Measurements from ENCODE around the gene GALNT15.

GALNT15 gene

DNA sequence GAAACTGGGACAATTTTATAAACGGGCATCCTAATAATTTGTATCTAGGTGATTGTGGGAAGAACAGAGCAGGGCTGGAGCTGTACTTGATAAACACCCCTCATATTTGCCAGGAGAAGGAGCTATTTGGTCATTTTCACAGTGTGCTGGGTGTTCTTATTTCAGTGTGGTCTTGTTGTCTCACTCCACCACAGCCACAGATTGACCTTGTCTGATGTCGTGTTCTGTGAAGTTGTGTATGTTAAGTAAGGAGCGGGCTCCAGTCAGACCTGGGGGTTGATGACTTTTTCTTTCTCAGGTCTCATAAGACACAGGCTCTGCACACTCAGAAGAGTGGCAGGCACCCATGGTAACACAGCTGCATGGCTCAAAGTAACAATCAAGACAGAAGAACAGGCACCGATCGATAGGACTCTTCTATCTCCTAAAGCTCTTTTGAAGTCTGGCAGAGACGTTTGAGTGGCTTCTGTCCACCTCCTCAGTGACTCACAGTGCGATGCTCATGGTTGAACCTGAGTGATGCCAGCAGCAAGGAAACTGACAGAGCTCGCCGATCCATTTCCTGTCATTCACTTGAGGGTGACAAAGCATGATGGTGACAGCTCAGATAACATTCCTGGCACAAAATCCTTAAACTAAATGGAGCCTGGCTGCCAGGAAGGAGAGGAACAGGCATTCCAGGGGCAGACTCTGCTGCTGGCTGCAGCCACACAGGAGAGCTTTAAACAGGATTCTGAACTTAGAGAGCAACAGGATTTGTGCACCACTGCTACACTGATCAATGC, 69.4 kb downstream of the GALNT15 start:
- Histone ChIP-seq H3K4me3 (ENCODE audit: low read depth, low read length) (no peak overlapping the region), H3K27ac (ENCODE audit: low read depth, low read length) (no peak overlapping the region), H3K36me3 (ENCODE audit: control insufficient read depth, insufficient read depth, low read length) (no peaks in the 10 kb centered on the region), H3K9me3 (ENCODE audit: control insufficient read depth, insufficient read depth, low read length) (no peaks in the 10 kb centered on the region), H3K4me1 (ENCODE audit: control insufficient read depth, insufficient read depth, low read length) (no peaks in the 10 kb centered on the region), H3K27me3 (ENCODE audit: control insufficient read depth, insufficient read depth, low read length) (no peaks in the 10 kb centered on the region), H3K9ac (ENCODE audit: low read depth, low read length) (no peak overlapping the region)

DNA sequence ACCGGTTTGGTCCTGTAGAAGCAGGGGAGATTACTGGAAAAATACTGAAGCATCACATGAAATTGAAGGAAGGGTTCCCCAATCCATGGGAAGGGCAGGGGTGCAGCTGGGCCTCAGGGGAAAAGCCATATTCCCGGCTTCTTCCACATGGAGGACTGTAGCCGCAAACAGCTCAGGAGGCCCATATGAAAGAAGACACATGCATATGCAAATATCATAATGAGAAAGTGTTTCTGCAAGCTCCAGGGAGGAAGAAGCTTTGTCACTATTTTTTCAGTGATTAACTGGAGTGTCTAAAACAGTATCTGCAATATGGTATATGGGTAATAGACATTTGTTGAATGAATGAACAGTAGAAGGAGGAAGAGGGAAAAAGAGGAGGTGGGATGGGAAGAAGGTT, 71.1 kb downstream of the GALNT15 start:
- Histone ChIP-seq H3K27me3 (ENCODE audit: control insufficient read depth, insufficient read depth, low read length) (no peaks in the 10 kb centered on the region), H3K4me1 (ENCODE audit: control insufficient read depth, insufficient read depth, low read length) (no peaks in the 10 kb centered on the region), H3K9ac (ENCODE audit: low read depth, low read length) (no peak overlapping the region), H3K4me3 (ENCODE audit: low read depth, low read length) (no peak overlapping the region), H3K36me3 (ENCODE audit: control insufficient read depth, insufficient read depth, low read length) (no peaks in the 10 kb centered on the region), H3K9me3 (ENCODE audit: control insufficient read depth, insufficient read depth, low read length) (no peaks in the 10 kb centered on the region), H3K27ac (ENCODE audit: low read depth, low read length) (no peak overlapping the region)

DNA sequence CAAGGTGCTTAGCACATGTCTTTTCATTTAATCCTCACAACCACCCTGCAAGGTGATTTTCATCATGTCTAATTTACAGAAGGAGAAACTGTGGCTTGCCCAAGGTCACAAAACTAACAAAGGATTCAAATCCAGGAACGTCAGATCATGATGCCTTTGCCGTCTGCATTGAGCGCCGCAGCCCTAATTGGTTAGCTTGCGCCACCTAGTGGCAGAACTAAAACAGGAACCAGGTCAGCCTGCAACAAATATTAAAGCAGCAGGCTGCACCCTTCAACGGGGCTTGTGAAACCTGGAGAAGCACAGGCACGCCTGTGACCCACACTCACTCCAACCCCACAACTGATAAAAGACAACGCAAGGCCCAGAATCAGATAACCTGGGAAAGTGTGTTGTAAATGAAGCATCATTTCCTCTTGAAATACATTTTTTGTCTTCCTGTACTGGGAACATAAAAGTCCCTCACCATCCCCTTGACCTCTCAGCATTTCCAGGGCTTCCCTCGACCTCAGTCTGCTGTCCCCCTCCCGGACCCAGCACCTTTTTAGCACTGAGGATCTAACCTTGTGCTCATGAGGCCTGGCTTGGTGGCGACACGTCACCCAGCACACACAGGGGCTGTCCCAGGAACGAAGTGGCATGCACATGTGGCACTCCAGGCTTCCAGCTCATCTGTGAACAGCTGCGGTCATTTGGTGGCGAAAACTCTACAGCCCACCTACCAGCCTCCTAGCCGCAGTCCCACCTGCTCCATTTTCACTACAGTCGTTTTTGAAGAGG, 73.0 kb downstream of the GALNT15 start:
- Histone ChIP-seq H3K4me3 (ENCODE audit: low read depth, low read length) (no peak overlapping the region), H3K36me3 (ENCODE audit: control insufficient read depth, insufficient read depth, low read length) (no peaks in the 10 kb centered on the region), H3K27me3 (ENCODE audit: control insufficient read depth, insufficient read depth, low read length) (no peaks in the 10 kb centered on the region), H3K27ac (ENCODE audit: low read depth, low read length) (no peak overlapping the region), H3K4me1 (ENCODE audit: control insufficient read depth, insufficient read depth, low read length) (no peaks in the 10 kb centered on the region), H3K9ac (ENCODE audit: low read depth, low read length) (no peak overlapping the region), H3K9me3 (ENCODE audit: control insufficient read depth, insufficient read depth, low read length) (no peaks in the 10 kb centered on the region)

DNA sequence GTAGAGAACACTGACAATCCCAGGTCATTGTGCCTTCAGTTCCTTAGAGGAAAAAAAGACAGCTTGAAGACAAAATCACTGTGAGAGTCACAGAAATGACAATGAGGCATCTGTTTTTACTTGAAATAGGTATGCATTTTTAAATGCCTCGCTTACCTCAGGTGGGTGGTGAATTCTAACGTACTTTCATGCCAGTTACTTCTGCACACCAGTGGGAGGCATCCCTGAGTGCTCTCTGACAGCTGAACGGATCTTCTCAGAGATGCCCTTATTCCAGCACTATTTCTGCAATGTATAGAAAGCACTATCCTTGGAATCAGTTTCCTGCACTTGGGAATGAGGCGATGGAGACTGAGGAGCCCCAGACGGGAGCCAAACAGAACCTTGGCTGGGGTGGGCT, 74.1 kb downstream of the GALNT15 start:
- no peak overlapping the region for H3K4me3 ChIP-seq (ENCODE audit: low read depth, low read length)
- H3K27ac ChIP-seq (ENCODE audit: low read depth, low read length) = no peak overlapping the region
- H3K27me3 ChIP-seq (ENCODE audit: control insufficient read depth, insufficient read depth, low read length) = no peaks in the 10 kb centered on the region
- no peaks in the 10 kb centered on the region for H3K4me1 ChIP-seq (ENCODE audit: control insufficient read depth, insufficient read depth, low read length)
- H3K9ac ChIP-seq (ENCODE audit: low read depth, low read length) = no peak overlapping the region
- H3K9me3 ChIP-seq (ENCODE audit: control insufficient read depth, insufficient read depth, low read length) = no peaks in the 10 kb centered on the region
- H3K36me3 ChIP-seq (ENCODE audit: control insufficient read depth, insufficient read depth, low read length) = no peaks in the 10 kb centered on the region

DNA sequence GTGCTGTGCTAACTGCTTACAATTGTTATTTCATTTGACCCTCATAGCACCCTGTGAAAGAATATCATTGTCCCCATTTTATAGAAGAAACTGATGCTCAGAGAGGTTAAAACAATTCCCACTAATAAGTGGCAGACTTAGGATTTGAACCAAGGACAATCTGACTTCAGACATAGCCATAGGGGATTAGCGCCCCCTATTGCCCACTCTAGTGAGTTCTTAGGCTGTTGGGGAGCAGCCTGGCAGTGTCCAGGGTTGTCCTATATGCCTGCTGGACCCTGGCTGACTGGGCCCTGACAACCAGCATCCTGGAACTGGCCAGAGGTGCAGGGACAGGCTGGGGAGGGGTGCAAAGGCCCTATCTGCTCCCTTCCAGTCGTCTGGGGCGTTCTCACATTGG, 74.9 kb downstream of the GALNT15 start:
- H3K4me1 ChIP-seq (ENCODE audit: control insufficient read depth, insufficient read depth, low read length) = no peaks in the 10 kb centered on the region
- H3K36me3 ChIP-seq (ENCODE audit: control insufficient read depth, insufficient read depth, low read length) = no peaks in the 10 kb centered on the region
- no peaks in the 10 kb centered on the region for H3K27me3 ChIP-seq (ENCODE audit: control insufficient read depth, insufficient read depth, low read length)
- no peak overlapping the region for H3K9ac ChIP-seq (ENCODE audit: low read depth, low read length)
- no peak overlapping the region for H3K4me3 ChIP-seq (ENCODE audit: low read depth, low read length)
- no peaks in the 10 kb centered on the region for H3K9me3 ChIP-seq (ENCODE audit: control insufficient read depth, insufficient read depth, low read length)
- H3K27ac ChIP-seq (ENCODE audit: low read depth, low read length) = no peak overlapping the region

DNA sequence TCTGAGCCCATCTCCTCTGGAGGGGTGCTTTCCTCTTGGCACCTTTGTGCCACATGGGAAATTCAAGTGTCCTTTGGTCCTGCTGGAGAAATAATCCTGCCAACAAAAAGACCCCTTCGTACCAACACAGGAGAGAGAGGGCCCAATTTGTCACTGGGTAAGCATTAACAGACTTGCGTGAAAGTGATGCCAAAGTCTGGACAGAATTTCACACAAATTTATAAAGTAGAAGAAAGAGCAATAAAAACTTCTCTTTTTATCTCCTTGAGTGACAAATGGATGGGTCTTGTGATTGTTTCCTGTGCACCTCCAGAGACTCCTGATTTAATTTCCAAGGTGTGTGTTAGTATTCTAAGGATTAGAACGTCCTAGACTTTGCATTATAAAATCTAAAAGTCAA, 75.4 kb downstream of the GALNT15 start:
- Histone ChIP-seq H3K4me1 (ENCODE audit: control insufficient read depth, insufficient read depth, low read length) (no peaks in the 10 kb centered on the region), H3K36me3 (ENCODE audit: control insufficient read depth, insufficient read depth, low read length) (no peaks in the 10 kb centered on the region), H3K27me3 (ENCODE audit: control insufficient read depth, insufficient read depth, low read length) (no peaks in the 10 kb centered on the region), H3K4me3 (ENCODE audit: low read depth, low read length) (no peak overlapping the region), H3K9ac (ENCODE audit: low read depth, low read length) (no peak overlapping the region), H3K9me3 (ENCODE audit: control insufficient read depth, insufficient read depth, low read length) (no peaks in the 10 kb centered on the region), H3K27ac (ENCODE audit: low read depth, low read length) (no peak overlapping the region)

DNA sequence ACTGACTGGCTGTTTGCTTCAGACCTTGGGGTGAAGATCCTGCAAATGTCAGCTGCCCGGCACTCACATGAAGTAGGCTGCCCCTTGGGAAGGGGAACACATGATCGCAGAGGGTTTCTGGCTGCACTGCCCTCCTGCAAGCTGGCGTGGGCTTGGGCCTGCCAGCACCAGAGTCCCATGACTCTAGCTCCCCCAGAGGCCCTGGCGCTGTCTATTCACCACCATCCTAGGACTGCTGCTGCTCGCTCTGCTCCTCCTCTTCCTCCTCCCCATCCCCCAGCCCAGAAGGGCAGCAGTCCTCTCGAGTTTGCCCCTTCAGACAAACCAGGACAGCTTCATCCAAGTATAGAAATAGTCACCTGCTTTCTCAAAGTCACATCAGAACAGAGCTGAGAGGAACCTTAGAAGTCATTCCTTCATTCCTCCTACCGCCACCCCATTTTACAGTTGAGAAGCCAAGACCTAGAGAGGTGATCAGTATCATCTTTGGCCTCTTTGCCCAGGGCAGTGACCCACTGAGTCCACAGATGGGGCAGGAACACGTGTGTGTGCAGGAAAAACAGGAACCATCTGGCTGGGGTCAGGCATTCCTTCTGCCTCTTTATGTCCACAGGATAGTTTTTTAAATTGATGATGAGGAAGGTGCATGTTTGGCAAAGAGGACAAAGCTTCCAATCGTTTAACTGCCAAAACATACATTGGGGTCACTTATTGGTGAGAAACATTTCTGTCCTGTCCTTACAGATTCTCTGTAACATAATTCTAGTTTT, 77.0 kb downstream of the GALNT15 start:
- no peaks in the 10 kb centered on the region for H3K4me1 ChIP-seq (ENCODE audit: control insufficient read depth, insufficient read depth, low read length)
- no peak overlapping the region for H3K4me3 ChIP-seq (ENCODE audit: low read depth, low read length)
- H3K9ac ChIP-seq (ENCODE audit: low read depth, low read length) = no peak overlapping the region
- no peaks in the 10 kb centered on the region for H3K27me3 ChIP-seq (ENCODE audit: control insufficient read depth, insufficient read depth, low read length)
- H3K27ac ChIP-seq (ENCODE audit: low read depth, low read length) = no peak overlapping the region
- no peaks in the 10 kb centered on the region for H3K36me3 ChIP-seq (ENCODE audit: control insufficient read depth, insufficient read depth, low read length)
- no peaks in the 10 kb centered on the region for H3K9me3 ChIP-seq (ENCODE audit: control insufficient read depth, insufficient read depth, low read length)

DNA sequence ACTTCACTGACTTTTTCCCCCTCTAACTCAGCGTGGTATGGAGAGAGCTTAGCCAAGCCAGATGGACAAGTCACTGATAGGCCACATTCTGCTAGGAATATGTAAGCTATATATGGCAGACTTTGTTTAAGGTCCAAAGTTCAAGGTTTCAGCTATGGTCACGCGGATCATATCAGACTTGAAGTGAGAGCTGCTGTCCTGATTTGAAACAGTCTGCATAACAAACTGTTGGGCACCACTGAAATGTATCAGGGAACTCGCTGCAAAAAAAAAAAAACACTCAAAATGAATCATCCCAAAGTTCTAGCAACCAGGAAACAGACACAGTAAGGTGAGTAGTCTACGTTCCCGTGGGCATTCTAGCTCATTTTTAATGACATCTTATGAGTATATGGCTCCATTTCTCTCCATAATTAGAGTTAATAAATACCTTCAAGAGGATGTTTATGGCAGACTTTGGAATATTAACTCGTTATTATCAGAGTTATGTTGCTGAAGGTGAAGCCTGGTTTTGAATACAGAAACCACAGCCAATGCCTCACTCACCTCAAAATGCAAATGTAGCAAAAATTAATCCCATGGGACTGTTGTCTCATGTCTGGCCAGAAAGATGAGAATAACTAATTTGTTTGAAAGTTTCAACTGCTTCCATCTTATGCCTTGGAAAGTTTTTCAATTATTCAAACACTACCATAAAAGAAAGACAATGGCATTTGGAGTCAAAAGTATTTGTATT, 77.9 kb downstream of the GALNT15 start:
- H3K27ac ChIP-seq (ENCODE audit: low read depth, low read length) = no peak overlapping the region

DNA sequence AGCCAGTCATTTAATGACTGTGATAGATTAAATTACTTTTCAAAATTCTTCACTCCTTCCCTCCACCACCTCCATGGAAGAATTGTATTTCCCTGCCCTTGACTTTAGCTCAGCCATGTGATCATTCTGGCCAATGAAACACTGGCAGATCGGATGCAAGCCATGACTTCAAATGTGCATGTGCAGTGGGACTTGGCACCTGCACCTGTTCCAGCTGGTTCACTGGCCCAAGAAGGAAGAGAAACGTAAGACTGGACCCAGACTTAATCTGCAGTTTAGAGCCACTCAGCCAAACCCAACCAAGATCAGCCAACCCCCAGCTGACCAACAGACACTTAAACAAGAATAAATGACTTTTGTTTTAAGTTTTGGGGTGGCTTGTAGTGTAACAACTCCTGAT, 78.5 kb downstream of the GALNT15 start:
- H3K9me3 ChIP-seq (ENCODE audit: control insufficient read depth, insufficient read depth, low read length) = no peaks in the 10 kb centered on the region
- no peak overlapping the region for H3K27ac ChIP-seq (ENCODE audit: low read depth, low read length)
- H3K27me3 ChIP-seq (ENCODE audit: control insufficient read depth, insufficient read depth, low read length) = no peaks in the 10 kb centered on the region
- H3K9ac ChIP-seq (ENCODE audit: low read depth, low read length) = no peak overlapping the region
- H3K4me1 ChIP-seq (ENCODE audit: control insufficient read depth, insufficient read depth, low read length) = no peaks in the 10 kb centered on the region
- no peaks in the 10 kb centered on the region for H3K36me3 ChIP-seq (ENCODE audit: control insufficient read depth, insufficient read depth, low read length)
- H3K4me3 ChIP-seq (ENCODE audit: low read depth, low read length) = no peak overlapping the region

More for the DNA sequence above, 77.9 kb downstream of the GALNT15 start:
- no peaks in the 10 kb centered on the region for H3K27me3 ChIP-seq (ENCODE audit: control insufficient read depth, insufficient read depth, low read length)
- H3K9ac ChIP-seq (ENCODE audit: low read depth, low read length) = no peak overlapping the region
- H3K36me3 ChIP-seq (ENCODE audit: control insufficient read depth, insufficient read depth, low read length) = no peaks in the 10 kb centered on the region
- no peaks in the 10 kb centered on the region for H3K9me3 ChIP-seq (ENCODE audit: control insufficient read depth, insufficient read depth, low read length)
- H3K4me3 ChIP-seq (ENCODE audit: low read depth, low read length) = no peak overlapping the region
- H3K4me1 ChIP-seq (ENCODE audit: control insufficient read depth, insufficient read depth, low read length) = no peaks in the 10 kb centered on the region

DNA sequence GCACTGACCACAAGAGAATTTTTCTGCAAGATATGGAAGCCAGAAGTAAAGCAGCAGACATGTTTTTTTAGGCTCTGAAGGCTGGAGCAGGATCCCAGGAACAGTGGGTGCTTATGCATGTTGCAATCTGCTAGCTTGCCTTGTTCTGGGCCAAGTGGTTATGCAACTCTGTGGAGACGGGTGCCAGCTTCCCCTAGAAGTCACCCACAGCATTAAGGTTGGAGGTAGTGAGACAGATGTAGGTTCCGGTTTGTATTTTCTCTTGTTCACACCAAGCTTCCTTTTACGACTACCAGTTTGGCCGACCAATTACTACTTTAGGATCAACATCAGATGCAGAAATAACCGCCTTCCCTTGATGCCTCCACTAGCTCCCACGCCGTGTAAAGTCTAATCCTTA, 79.1 kb downstream of the GALNT15 start:
- Histone ChIP-seq H3K4me3 (ENCODE audit: low read depth, low read length) (no peak overlapping the region), H3K36me3 (ENCODE audit: control insufficient read depth, insufficient read depth, low read length) (no peaks in the 10 kb centered on the region), H3K9ac (ENCODE audit: low read depth, low read length) (no peak overlapping the region), H3K27me3 (ENCODE audit: control insufficient read depth, insufficient read depth, low read length) (no peaks in the 10 kb centered on the region), H3K27ac (ENCODE audit: low read depth, low read length) (no peak overlapping the region), H3K9me3 (ENCODE audit: control insufficient read depth, insufficient read depth, low read length) (no peaks in the 10 kb centered on the region), H3K4me1 (ENCODE audit: control insufficient read depth, insufficient read depth, low read length) (no peaks in the 10 kb centered on the region)
